Brain microvascular endothelial cell (primary cell): ENCODE data around the gene COBLL1.

Experiments
- DNase-seq: peaks from one replicate; pipeline ENCODE4 v3.0.0-alpha.2; 2020
- H3K27ac ChIP-seq: fragments of 250-450 bp; sonication (Bioruptor Pico); 2 replicates; pipeline ENCODE4 v1.5.1; 2020; ENCODE audit warnings: mild to moderate bottlenecking, moderate library complexity
- H3K27me3 ChIP-seq: fragments of 250-450 bp; sonication (Bioruptor Pico); replicated peaks from 2 replicates; pipeline ENCODE4 v1.5.1; 2020; ENCODE audit warnings: mild to moderate bottlenecking
- H3K36me3 ChIP-seq: fragments of 250-450 bp; sonication (Bioruptor Pico); replicated peaks from 2 replicates; pipeline ENCODE4 v1.5.1; 2020; ENCODE audit warnings: mild to moderate bottlenecking
- H3K4me3 ChIP-seq: 2 replicates; pipeline ENCODE4 v1.5.1; 2011; ENCODE audit warnings: low read depth, mild to moderate bottlenecking, control low read depth, low read length, moderate library complexity
- CTCF ChIP-seq: IDR thresholded peaks from 2 replicates; pipeline ENCODE4 v1.5.1; 2011; ENCODE audit warnings: low read depth, mild to moderate bottlenecking, moderate library complexity, low read length, control low read depth, inconsistent platforms; ENCODE audit errors: missing control alignments
- in situ Hi-C: cut with HindIII; loops from 2 replicates; pipeline ENCODE4 v1.10.0; 2017; ENCODE audit warnings: low sequenced_read_pairs, low pct_ligation_motif_present

Gene COBLL1

GRCh38 chr2:164847981-164848741 lies 6.5 kb upstream of the COBLL1 start:
- H3K36me3 ChIP-seq = no peaks in the 10 kb centered on the region
- H3K27me3 ChIP-seq = no peaks in the 10 kb centered on the region
- no peak overlapping the region for H3K27ac ChIP-seq
- H3K4me3 ChIP-seq = no peak overlapping the region
- TF ChIP-seq CTCF = no peak
- DNase-seq = no peak
- in situ Hi-C loops = no loop called here

GRCh38 chr2:164847291-164847690 lies 5.7 kb upstream of the COBLL1 start:
- no peak for TF ChIP-seq CTCF
- H3K27ac ChIP-seq = no peak overlapping the region
- no peaks in the 10 kb centered on the region for H3K36me3 ChIP-seq
- no peak overlapping the region for H3K4me3 ChIP-seq
- no peaks in the 10 kb centered on the region for H3K27me3 ChIP-seq
- no peak for DNase-seq
- in situ Hi-C loops = no loop called here

GRCh38 chr2:164846276-164846675 lies 4.7 kb upstream of the COBLL1 start:
- Histone ChIP-seq H3K27me3 (no peaks in the 10 kb centered on the region), H3K27ac (no peak overlapping the region), H3K4me3 (no peak overlapping the region), H3K36me3 (no peaks in the 10 kb centered on the region)
- in situ Hi-C loops = no loop called here
- no peak for DNase-seq
- no peak for TF ChIP-seq CTCF

DNA sequence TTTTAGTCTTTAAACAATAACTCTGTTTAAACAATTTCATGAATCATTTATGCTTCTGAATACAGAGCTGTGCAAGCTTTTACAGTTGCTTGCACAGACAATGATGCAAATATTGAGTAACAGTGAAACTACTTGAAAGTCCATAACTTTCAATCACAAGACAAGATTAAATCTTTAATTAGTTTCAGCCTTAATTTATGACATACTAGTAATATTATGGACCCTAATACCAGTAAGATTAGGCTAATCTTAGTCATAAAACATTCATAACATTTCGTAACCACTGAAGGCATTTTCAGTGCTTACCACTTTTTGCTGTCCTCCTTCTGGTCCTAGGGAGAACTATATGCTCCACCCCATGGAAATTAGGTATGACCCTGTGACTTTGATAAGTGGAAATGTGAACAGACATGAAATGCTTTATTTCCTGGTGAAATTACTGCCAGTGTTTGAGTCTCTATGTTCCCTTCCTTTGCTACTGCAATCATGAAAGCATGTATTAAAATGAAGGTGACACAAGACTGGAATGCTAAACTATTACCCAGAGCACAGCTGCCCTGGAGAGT lies 1.8 kb upstream of the COBLL1 start:
- H3K27ac ChIP-seq = no peak overlapping the region
- no peaks in the 10 kb centered on the region for H3K27me3 ChIP-seq
- H3K4me3 ChIP-seq = no peak overlapping the region
- no peak for DNase-seq
- in situ Hi-C loops = no loop called here
- TF ChIP-seq CTCF = no peak
- no peaks in the 10 kb centered on the region for H3K36me3 ChIP-seq

DNA sequence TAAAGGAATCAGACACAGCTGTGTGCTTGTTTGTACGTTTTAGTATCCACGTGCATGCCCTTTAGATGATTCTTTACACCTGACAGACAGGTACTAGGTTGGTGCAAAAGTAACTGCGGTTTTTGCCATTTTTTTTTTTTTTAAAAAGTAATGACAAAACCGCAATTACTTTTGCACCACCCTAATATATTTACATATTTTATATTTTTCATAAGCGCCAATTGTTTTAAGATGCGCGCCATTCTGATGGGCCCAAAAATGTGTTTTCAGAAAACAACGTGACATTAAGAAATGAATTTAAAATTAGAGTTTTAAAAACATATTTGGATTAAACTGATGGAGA lies 972 bp upstream of the COBLL1 start:
- Histone ChIP-seq H3K27ac (no peak overlapping the region), H3K4me3 (no peak overlapping the region), H3K36me3 (no peaks in the 10 kb centered on the region), H3K27me3 (no peaks in the 10 kb centered on the region)
- DNase-seq = no peak
- in situ Hi-C loops = no loop called here
- no peak for TF ChIP-seq CTCF
